ENCODE measurements around the gene CALCOCO1.
A peak's percentile ranks its signal among the peaks of the same experiment; 100 is the strongest.
"Not testable (repeated sequence)": the region's sequence is repeated elsewhere in the genome, so short reads cannot be mapped to it uniquely, and the experiment has no call there.

CALCOCO1 gene

GRCh38 chr12:53701518-53702264, 25.6 kb downstream of the CALCOCO1 start:
- no peak overlapping the region for H3K4me3 Mint-ChIP-seq
- peaks cover 87% of the 10 kb centered on the region for H3K27me3 Mint-ChIP-seq
- H3K36me3 Mint-ChIP-seq (ENCODE audit: low read depth): no peaks in the 10 kb centered on the region
- no peaks in the 10 kb centered on the region for H3K9me3 Mint-ChIP-seq
- peak overlapping the region; percentile 34 for H3K27ac Mint-ChIP-seq
- peaks cover 4% of the 10 kb centered on the region for H3K4me1 Mint-ChIP-seq (ENCODE audit: low read depth)

DNA sequence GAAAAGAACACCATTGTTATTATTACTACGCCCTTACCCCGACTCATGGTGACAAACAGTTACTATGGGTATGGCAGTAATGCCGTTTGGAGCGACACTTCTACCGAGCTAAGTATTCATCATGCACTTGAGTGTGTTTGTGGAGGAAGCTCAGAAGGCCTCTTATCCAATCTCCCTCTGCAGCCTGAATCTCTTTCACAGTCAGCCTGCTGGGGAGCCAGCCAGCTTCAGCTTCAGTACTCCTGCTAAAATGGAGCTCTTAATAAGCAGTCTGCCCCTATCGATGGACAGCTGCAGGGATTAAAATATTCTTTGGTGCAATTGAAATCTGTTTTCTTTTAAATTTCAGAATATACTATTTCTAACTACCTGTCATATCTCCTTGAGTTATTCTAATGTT, 26.7 kb downstream of the CALCOCO1 start:
- H3K27ac Mint-ChIP-seq: no peak overlapping the region
- peaks cover 87% of the 10 kb centered on the region for H3K27me3 Mint-ChIP-seq
- no peaks in the 10 kb centered on the region for H3K9me3 Mint-ChIP-seq
- peaks cover 15% of the 10 kb centered on the region for H3K4me1 Mint-ChIP-seq (ENCODE audit: low read depth)
- no peaks in the 10 kb centered on the region for H3K36me3 Mint-ChIP-seq (ENCODE audit: low read depth)
- H3K4me3 Mint-ChIP-seq: no peak overlapping the region

DNA sequence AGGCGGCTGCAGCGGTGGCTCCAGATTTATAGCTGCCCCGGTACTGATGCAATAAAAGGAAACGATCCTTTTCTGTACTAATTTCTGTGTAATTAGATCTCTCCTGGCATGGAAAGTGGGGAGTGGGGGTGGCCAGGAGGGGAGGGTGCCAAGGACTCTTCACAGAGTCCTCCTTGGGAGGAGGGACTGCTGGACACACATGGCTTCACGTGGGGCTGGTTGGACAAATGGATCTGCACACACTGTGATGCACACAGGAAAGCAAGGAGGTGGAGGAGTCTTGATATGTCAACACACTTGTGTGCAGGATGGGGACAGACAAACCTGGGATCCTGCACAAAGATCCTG, 27.6 kb downstream of the CALCOCO1 start:
- Mint-ChIP-seq H3K27me3 (peaks cover 94% of the 10 kb centered on the region), H3K4me1 (ENCODE audit: low read depth) (peaks cover 23% of the 10 kb centered on the region), H3K4me3 (no peak overlapping the region), H3K27ac (no peak overlapping the region), H3K36me3 (ENCODE audit: low read depth) (no peaks in the 10 kb centered on the region), H3K9me3 (no peaks in the 10 kb centered on the region)

- peaks cover 94% of the 10 kb centered on the region for H3K27me3 Mint-ChIP-seq
- no peaks in the 10 kb centered on the region for H3K9me3 Mint-ChIP-seq
- H3K27ac Mint-ChIP-seq: no peak overlapping the region
Measured at GRCh38 chr12:53698948-53699677, 28.1 kb downstream of the CALCOCO1 start.

GRCh38 chr12:53696655-53697331, 30.5 kb downstream of the CALCOCO1 start:
- Mint-ChIP-seq H3K27ac (no peak overlapping the region), H3K36me3 (ENCODE audit: low read depth) (no peaks in the 10 kb centered on the region), H3K27me3 (peaks cover 89% of the 10 kb centered on the region), H3K4me1 (ENCODE audit: low read depth) (peaks cover 30% of the 10 kb centered on the region), H3K4me3 (peak overlapping the region; percentile 33), H3K9me3 (no peaks in the 10 kb centered on the region)

More at GRCh38 chr12:53698948-53699677, 28.1 kb downstream of the CALCOCO1 start:
- Mint-ChIP-seq H3K36me3 (ENCODE audit: low read depth) (no peaks in the 10 kb centered on the region), H3K4me3 (no peak overlapping the region), H3K4me1 (ENCODE audit: low read depth) (peaks cover 29% of the 10 kb centered on the region)

DNA sequence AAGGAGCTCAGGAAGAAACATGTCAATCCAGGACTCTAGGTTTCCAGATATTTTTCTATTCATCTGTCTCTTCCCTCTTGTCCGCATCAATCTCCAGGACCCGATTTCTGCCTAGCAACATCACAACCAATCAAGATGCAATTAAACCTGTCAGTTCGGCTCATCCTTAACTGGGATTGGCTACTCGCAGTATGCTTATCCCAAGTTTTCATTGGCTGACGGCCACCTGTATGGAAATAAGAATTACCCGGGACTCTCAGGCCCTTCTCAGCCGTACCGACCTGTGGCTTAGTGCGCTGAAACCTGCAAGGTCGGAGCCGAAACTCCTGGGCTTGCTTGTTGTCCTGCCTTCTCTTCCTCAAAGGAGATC, 31.0 kb downstream of the CALCOCO1 start:
- no peaks in the 10 kb centered on the region for H3K9me3 Mint-ChIP-seq
- peaks cover 30% of the 10 kb centered on the region for H3K4me1 Mint-ChIP-seq (ENCODE audit: low read depth)
- H3K36me3 Mint-ChIP-seq (ENCODE audit: low read depth): no peaks in the 10 kb centered on the region
- peaks cover 88% of the 10 kb centered on the region for H3K27me3 Mint-ChIP-seq
- H3K4me3 Mint-ChIP-seq: peak overlapping the region; percentile 33
- no peak overlapping the region for H3K27ac Mint-ChIP-seq

DNA sequence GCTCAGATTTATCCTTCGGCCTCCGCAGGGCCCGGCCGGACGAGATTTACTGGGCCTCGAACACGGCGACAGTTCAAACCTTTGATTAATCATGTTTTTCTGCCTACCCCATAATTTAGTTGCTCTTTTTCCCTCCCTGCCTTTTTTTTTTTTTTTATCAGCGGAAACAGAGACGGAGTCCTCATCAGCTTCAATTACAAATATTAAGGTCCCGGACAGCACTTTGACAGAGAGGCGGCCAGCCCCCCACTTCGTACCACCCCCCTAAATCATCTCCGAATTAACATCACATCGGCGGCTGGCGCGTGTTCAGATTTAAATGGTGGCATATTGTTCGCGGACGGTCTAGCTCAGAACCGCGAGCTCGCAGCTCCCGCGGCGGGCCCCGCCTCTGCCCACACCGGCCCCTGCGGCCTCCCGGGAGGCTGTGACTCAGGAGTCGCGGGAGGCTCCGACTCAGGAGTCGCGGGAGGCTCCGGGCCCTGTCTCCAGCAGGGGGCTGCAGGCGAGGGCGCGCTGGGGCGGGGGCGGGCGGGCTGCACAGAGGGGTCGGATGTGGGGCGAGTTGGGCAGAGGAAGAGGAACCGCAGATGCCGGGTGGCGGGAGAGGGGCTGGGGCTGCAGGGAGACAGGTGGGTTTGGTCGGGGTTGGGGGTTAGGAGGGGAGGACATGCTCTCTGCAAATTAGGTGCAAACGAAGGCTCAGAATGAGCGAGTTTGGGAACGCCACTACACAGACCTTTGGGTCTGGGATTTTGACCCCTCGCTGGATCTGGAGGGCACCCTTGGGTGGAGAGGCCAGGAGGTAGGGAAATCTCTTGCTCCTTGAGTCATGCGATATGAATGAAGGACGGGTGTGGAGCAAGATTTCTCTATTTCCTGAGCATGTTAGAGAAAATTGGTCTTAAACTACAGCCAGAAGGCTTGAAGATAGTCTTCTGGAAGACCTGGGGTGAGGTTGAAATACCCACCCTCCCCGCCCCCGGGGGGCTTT, 31.8 kb downstream of the CALCOCO1 start:
- no peak overlapping the region for H3K27ac Mint-ChIP-seq
- H3K4me3 Mint-ChIP-seq: peak overlapping the region; percentile 72

DNA sequence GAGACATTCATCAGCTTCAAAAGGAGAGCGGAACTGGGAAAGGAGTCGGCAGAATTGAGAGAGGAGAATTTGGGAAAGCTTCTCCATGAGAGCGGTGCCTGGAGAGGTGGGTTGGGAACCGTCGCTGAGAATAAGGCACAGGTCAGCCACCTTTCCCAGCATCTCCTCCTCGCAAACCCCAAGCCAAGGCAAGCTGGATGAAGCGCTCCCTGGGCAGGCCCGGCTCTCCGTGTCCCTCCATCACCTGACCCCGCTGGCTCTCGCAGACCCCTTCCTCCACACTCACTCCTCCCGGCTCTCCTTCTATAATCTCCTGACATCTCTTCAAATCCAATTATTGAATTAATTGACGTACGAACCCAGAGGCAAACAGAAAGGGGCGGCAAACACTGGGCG, 32.5 kb downstream of the CALCOCO1 start:
- H3K27me3 Mint-ChIP-seq: peaks cover 83% of the 10 kb centered on the region
- H3K4me1 Mint-ChIP-seq (ENCODE audit: low read depth): peaks cover 30% of the 10 kb centered on the region
- no peaks in the 10 kb centered on the region for H3K9me3 Mint-ChIP-seq
- H3K27ac Mint-ChIP-seq: no peak overlapping the region
- no peaks in the 10 kb centered on the region for H3K36me3 Mint-ChIP-seq (ENCODE audit: low read depth)
- peak overlapping the region; percentile 72 for H3K4me3 Mint-ChIP-seq

More for the DNA sequence above, 31.8 kb downstream of the CALCOCO1 start:
- Mint-ChIP-seq H3K4me1 (ENCODE audit: low read depth) (peaks cover 30% of the 10 kb centered on the region), H3K36me3 (ENCODE audit: low read depth) (no peaks in the 10 kb centered on the region), H3K27me3 (peaks cover 89% of the 10 kb centered on the region), H3K9me3 (no peaks in the 10 kb centered on the region)

- Mint-ChIP-seq H3K27me3 (peaks cover 33% of the 10 kb centered on the region), H3K36me3 (ENCODE audit: low read depth) (no peaks in the 10 kb centered on the region), H3K4me3 (no peak overlapping the region), H3K27ac (no peak overlapping the region), H3K9me3 (no peaks in the 10 kb centered on the region), H3K4me1 (ENCODE audit: low read depth) (no peaks in the 10 kb centered on the region)
Measured at GRCh38 chr12:53688134-53688533, 39.1 kb downstream of the CALCOCO1 start.

GRCh38 chr12:53686436-53686835, 40.8 kb downstream of the CALCOCO1 start:
- Mint-ChIP-seq H3K27ac (no peak overlapping the region), H3K4me1 (ENCODE audit: low read depth) (no peaks in the 10 kb centered on the region), H3K36me3 (ENCODE audit: low read depth) (no peaks in the 10 kb centered on the region), H3K9me3 (no peaks in the 10 kb centered on the region), H3K27me3 (peaks cover 22% of the 10 kb centered on the region), H3K4me3 (no peak overlapping the region)

DNA sequence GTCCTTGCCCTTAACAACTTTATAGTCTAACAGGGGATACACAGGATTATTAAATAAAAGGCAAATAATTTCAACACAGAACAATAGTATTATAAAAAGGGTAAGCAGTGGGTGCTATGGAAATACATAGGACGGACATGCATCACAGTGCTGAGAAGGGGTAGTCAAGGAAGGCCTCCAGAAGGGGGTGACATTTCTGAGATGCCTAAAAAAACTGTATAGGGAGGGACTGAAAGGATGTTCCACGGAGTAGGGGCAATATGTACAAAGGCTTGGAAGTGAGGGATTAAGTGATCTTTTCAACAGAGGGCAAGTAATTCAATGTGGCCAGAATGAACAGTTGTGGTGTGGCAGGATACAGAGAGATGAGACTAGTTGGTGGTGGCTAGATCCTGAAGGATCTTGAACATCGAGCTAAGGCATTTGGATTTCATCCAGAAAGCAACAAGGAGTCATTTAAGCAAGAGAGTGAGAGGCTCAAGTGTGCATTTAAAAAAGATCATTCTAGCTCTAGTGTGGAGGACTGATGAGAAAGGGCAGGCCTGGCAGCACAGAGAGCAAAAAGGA, 42.5 kb downstream of the CALCOCO1 start:
- H3K4me3 Mint-ChIP-seq: no peak overlapping the region
- no peaks in the 10 kb centered on the region for H3K4me1 Mint-ChIP-seq (ENCODE audit: low read depth)
- H3K27me3 Mint-ChIP-seq: peaks cover 12% of the 10 kb centered on the region
- no peaks in the 10 kb centered on the region for H3K36me3 Mint-ChIP-seq (ENCODE audit: low read depth)
- no peak overlapping the region for H3K27ac Mint-ChIP-seq
- no peaks in the 10 kb centered on the region for H3K9me3 Mint-ChIP-seq

GRCh38 chr12:53683983-53684382, 43.3 kb downstream of the CALCOCO1 start:
- no peak overlapping the region for H3K4me3 Mint-ChIP-seq
- no peaks in the 10 kb centered on the region for H3K36me3 Mint-ChIP-seq (ENCODE audit: low read depth)
- no peaks in the 10 kb centered on the region for H3K4me1 Mint-ChIP-seq (ENCODE audit: low read depth)
- no peak overlapping the region for H3K27ac Mint-ChIP-seq
- peaks cover 19% of the 10 kb centered on the region for H3K27me3 Mint-ChIP-seq
- no peaks in the 10 kb centered on the region for H3K9me3 Mint-ChIP-seq

DNA sequence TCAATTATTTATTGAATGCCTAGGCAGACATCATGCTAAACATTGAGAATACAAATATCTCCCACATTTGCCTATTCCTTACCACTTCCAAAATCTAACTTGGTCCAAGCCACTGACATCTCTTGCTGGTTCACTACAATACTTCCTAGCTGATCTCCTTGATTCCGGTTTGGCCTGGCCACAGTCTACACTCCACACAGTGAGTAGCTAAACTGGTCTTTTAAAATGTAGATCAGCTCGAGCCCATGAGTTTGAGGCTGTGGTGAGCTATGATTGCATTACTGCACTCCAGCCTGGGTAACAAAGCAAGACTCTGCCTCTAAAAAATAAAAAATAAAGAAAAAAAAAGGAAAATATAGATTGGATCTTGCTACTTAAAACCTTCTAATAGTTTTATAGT, 43.8 kb downstream of the CALCOCO1 start:
- no peaks in the 10 kb centered on the region for H3K4me1 Mint-ChIP-seq (ENCODE audit: low read depth)
- H3K27ac Mint-ChIP-seq: no peak overlapping the region
- no peaks in the 10 kb centered on the region for H3K9me3 Mint-ChIP-seq
- peaks cover 20% of the 10 kb centered on the region for H3K27me3 Mint-ChIP-seq
- no peak overlapping the region for H3K4me3 Mint-ChIP-seq
- H3K36me3 Mint-ChIP-seq (ENCODE audit: low read depth): no peaks in the 10 kb centered on the region

- peaks cover 18% of the 10 kb centered on the region for H3K4me1 Mint-ChIP-seq (ENCODE audit: low read depth)
- peaks cover 24% of the 10 kb centered on the region for H3K27me3 Mint-ChIP-seq
- not testable (repeated sequence) for H3K27ac Mint-ChIP-seq; H3K36me3 Mint-ChIP-seq (ENCODE audit: low read depth); H3K9me3 Mint-ChIP-seq; H3K4me3 Mint-ChIP-seq
Measured at GRCh38 chr12:53680061-53680460, 47.2 kb downstream of the CALCOCO1 start.
